ENCODE data around the gene SNX32.

The SNX32 gene

GRCh38 chr11:65794570-65795510 lies 38.9 kb upstream of the SNX32 start:
- no peak for TF ChIP-seq CTCF (IDR thresholded peaks at IDR 0.05)
- peaks cover 0 to 14% of the 10 kb centered on the region in 2 experiments for H3K4me1 ChIP-seq (ENCODE audit: control insufficient read depth in 1 of 2, insufficient read depth in 1 of 2, low read depth in 1 of 2, low read length in 1 of 2)
- H3K4me3 ChIP-seq (ENCODE audit: low read depth in 1 of 2, low read length in 1 of 2): no peak overlapping the region
- H3K27me3 ChIP-seq: peaks cover 20% of the 10 kb centered on the region
- H3K9me3 ChIP-seq: no peaks in the 10 kb centered on the region
- no peaks in the 10 kb centered on the region for H3K36me3 ChIP-seq
- no peak overlapping the region for H3K27ac ChIP-seq

- TF ChIP-seq CTCF (IDR thresholded peaks at IDR 0.05): no peak
- Histone ChIP-seq H3K36me3 (no peaks in the 10 kb centered on the region), H3K4me1 (ENCODE audit: control insufficient read depth in 1 of 2, insufficient read depth in 1 of 2, low read depth in 1 of 2, low read length in 1 of 2) (peaks cover 0 to 5% of the 10 kb centered on the region in 2 experiments), H3K27me3 (peaks cover 18% of the 10 kb centered on the region), H3K4me3 (ENCODE audit: low read depth in 1 of 2, low read length in 1 of 2) (no peak overlapping the region), H3K9me3 (no peaks in the 10 kb centered on the region), H3K27ac (no peak overlapping the region)
Observed at GRCh38 chr11:65796726-65797601, 36.8 kb upstream of the SNX32 start.

GRCh38 chr11:65797711-65798110 lies 36.1 kb upstream of the SNX32 start:
- H3K27ac ChIP-seq: no peak overlapping the region
- TF ChIP-seq CTCF (IDR thresholded peaks at IDR 0.05): no peak
- no peaks in the 10 kb centered on the region for H3K36me3 ChIP-seq
- no peak overlapping the region for H3K4me3 ChIP-seq (ENCODE audit: low read depth in 1 of 2, low read length in 1 of 2)
- no peaks in the 10 kb centered on the region for H3K9me3 ChIP-seq
- H3K4me1 ChIP-seq (ENCODE audit: control insufficient read depth in 1 of 2, insufficient read depth in 1 of 2, low read depth in 1 of 2, low read length in 1 of 2): no peaks in the 10 kb centered on the region
- H3K27me3 ChIP-seq: peaks cover 25% of the 10 kb centered on the region

GRCh38 chr11:65798882-65799281 lies 34.9 kb upstream of the SNX32 start:
- Histone ChIP-seq H3K36me3 (no peaks in the 10 kb centered on the region), H3K27ac (no peak overlapping the region), H3K27me3 (peaks cover 37% of the 10 kb centered on the region), H3K9me3 (no peaks in the 10 kb centered on the region), H3K4me1 (ENCODE audit: control insufficient read depth in 1 of 2, insufficient read depth in 1 of 2, low read depth in 1 of 2, low read length in 1 of 2) (no peaks in the 10 kb centered on the region), H3K4me3 (ENCODE audit: low read depth in 1 of 2, low read length in 1 of 2) (no peak overlapping the region)
- TF ChIP-seq CTCF (IDR thresholded peaks at IDR 0.05): no peak

DNA sequence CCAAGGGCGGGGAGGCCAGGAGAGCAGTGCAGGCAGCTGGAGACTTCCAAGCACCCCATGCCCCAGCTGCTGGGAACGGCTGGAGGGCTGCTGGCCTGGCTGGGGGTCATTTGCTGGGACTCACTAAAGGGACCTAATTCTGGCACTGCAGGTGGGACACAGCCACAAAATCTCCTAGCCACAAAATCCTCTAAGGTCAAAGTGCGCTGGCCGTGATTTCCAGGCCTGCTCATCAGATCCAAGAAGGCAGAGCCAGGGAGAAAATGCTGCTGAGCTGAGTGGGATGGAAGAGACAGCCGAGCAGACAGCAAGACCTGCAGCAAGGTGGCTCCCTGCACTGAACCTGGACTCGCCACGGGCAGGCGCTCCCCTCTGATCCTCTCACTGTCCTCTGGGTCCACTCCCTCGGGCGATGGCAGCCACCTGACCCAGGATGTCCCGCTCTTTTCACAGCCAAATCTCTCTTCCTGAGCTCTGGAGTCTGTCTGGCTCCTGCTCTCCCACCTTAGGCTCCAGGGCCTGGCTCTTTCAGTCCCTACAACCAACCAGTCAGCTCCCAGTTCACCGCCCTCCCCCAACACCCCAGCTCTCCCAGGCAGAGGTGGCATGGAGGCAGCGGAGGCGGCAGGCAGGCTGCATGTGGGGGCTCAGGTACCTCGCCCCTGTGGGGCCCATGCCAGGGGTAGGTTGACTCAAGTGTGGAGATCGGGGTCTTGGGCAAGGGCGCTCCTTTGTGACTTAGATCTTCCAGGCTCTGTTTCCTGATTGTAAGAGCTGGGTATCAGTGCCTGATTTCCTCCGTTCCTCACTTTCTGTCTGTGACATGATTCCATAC lies 32.4 kb upstream of the SNX32 start:
- no peak overlapping the region for H3K27ac ChIP-seq
- no peaks in the 10 kb centered on the region for H3K36me3 ChIP-seq
- H3K4me3 ChIP-seq (ENCODE audit: low read depth in 1 of 2, low read length in 1 of 2): no peak overlapping the region
- peaks cover 48% of the 10 kb centered on the region for H3K27me3 ChIP-seq
- TF ChIP-seq CTCF (IDR thresholded peaks at IDR 0.05): no peak
- no peaks in the 10 kb centered on the region for H3K9me3 ChIP-seq
- no peaks in the 10 kb centered on the region for H3K4me1 ChIP-seq (ENCODE audit: control insufficient read depth in 1 of 2, insufficient read depth in 1 of 2, low read depth in 1 of 2, low read length in 1 of 2)

Measured in neutrophil (primary cell).